ENCODE results near the gene PLEKHF1. TPM values are rescaled to one million over a fixed set of nuclear protein-coding genes. Genes with fewer than 3 reads are reported as not detected.

The PLEKHF1 gene
- total and polyA plus RNA-seq, 2 of the 13 experiments (the other 11 are each of a cell fraction or from before 2014, with no cell fraction given) = 2.9 to 3.8 TPM

GRCh38 chr19:29714953-29715700 is 49.9 kb downstream of the PLEKHF1 start, which contains the start of gene C19orf12 (continued):
- TF ChIP-seq ZXDC (CRISPR knock-in tag; IDR thresholded peaks at IDR 0.05) = no peak
- no peak for TF ChIP-seq NFE2 (CRISPR knock-in tag; IDR thresholded peaks at IDR 0.05)
- no peak for TF ChIP-seq ZNF609 (CRISPR knock-in tag; IDR thresholded peaks at IDR 0.05; ENCODE audit: borderline replicate concordance)
- TF ChIP-seq SMYD3 (CRISPR knock-in tag; IDR thresholded peaks at IDR 0.05) = no peak
- TF ChIP-seq ZBTB7B (CRISPR knock-in tag; IDR thresholded peaks at IDR 0.05) = no peak; the same call in 1 of the 2 replicates
- no peak for TF ChIP-seq ZNF660 (CRISPR knock-in tag; IDR thresholded peaks at IDR 0.05; ENCODE audit: borderline replicate concordance, low read depth)
- TF ChIP-seq PLSCR1 (CRISPR knock-in tag; IDR thresholded peaks at IDR 0.05; ENCODE audit: borderline replicate concordance) = no peak
- TF ChIP-seq SRF (IDR thresholded peaks at IDR 0.05; ENCODE audit: low read depth, low read length) = no peak
- TF ChIP-seq ZNF781 (CRISPR knock-in tag; IDR thresholded peaks at IDR 0.05; ENCODE audit: borderline replicate concordance, not compliant biosample characterization) = no peak
- TF ChIP-seq ZNF326 (CRISPR knock-in tag; IDR thresholded peaks at IDR 0.05; ENCODE audit: borderline replicate concordance) = no peak
- TF ChIP-seq ZNF557 (CRISPR knock-in tag; IDR thresholded peaks at IDR 0.05) = no peak
- TF ChIP-seq SRY (CRISPR knock-in tag; IDR thresholded peaks at IDR 0.05) = no peak; the same call in 1 of the 2 replicates
- TF ChIP-seq MED8 (CRISPR knock-in tag; IDR thresholded peaks at IDR 0.05; ENCODE audit: insufficient replicate concordance) = no peak
- TF ChIP-seq PAF1 (CRISPR knock-in tag; IDR thresholded peaks at IDR 0.05) = no peak
- TF ChIP-seq NFYC (CRISPR knock-in tag; IDR thresholded peaks at IDR 0.05) = no peak
- no peak for TF ChIP-seq ZNF234 (CRISPR knock-in tag; conservative IDR thresholded peaks at IDR 0.05)
- TF ChIP-seq ATF2 (CRISPR knock-in tag; IDR thresholded peaks at IDR 0.05) = no peak
- no peak for TF ChIP-seq FIP1L1 (IDR thresholded peaks at IDR 0.05; ENCODE audit: borderline replicate concordance, insufficient read depth, low read depth, low read length)
- peak; percentile 49; the same call in 1 of the 2 replicates for TF ChIP-seq ZNF709 (CRISPR knock-in tag; IDR thresholded peaks at IDR 0.05)
- TF ChIP-seq CEBPB (IDR thresholded peaks at IDR 0.05; ENCODE audit: borderline replicate concordance, low read depth, low read length) = no peak
